Keratinocyte (primary cell): ENCODE data around the gene ARHGEF6.

Source experiments
- CTCF ChIP-seq, 3 experiments: IDR thresholded peaks in 1 of 3; conservative IDR thresholded peaks in 1 of 3; optimal IDR thresholded peaks in 1 of 3; 2 replicates in 2 of 3; 3 replicates in 1 of 3; pipeline versions ENCODE3 to v1.5.1; 2011; ENCODE audit warnings: low read length in 3 of 3, mild to moderate bottlenecking in 3 of 3, moderate library complexity in 2 of 3, control low read depth in 1 of 3, inconsistent platforms in 1 of 3; ENCODE audit not compliant: insufficient read depth in 2 of 3; ENCODE audit errors: extremely low read depth in 1 of 3
- EZH2 ChIP-seq: IDR thresholded peaks from one replicate; pipeline ENCODE4 v1.6.1; 2012; ENCODE audit warnings: inconsistent platforms, mild to moderate bottlenecking, low read length, moderate library complexity

GRCh38 chrX:136711147-136711546 lies 69.6 kb downstream of the ARHGEF6 start:
- TF ChIP-seq CTCF (optimal IDR thresholded peaks at IDR 0.05 in 1 of 3, IDR thresholded peaks at IDR 0.05 in 1 of 3, conservative IDR thresholded peaks at IDR 0.05 in 1 of 3; ENCODE audit: extremely low read depth in 1 of 3, insufficient read depth in 2 of 3, low read length in 3 of 3) = peak; percentile 14 to 66 (median 21)
- TF ChIP-seq EZH2 = no peak
